ENCODE data around the gene KRTAP13-4. TPM values are rescaled to one million over a fixed set of nuclear protein-coding genes. Genes with fewer than 3 reads are reported as not detected.

KRTAP13-4 gene
- total RNA-seq, 2 donors from 2014 or later: not detected

GRCh38 chr21:30478004-30478403 is 48.0 kb downstream of the KRTAP13-4 start:
- H3K27ac ChIP-seq: no peak overlapping the region

GRCh38 chr21:30479259-30479658 is 49.2 kb downstream of the KRTAP13-4 start:
- no peaks in the 10 kb centered on the region for H3K36me3 ChIP-seq
- no peaks in the 10 kb centered on the region for H3K9me3 ChIP-seq
- no peaks in the 10 kb centered on the region for H3K27me3 ChIP-seq
- no peak for DNase-seq (ENCODE audit: low spot score)
- H3K27ac ChIP-seq: no peak overlapping the region
- peaks cover 0 to 3% of the 10 kb centered on the region in 2 donors for H3K4me1 ChIP-seq
- no peak overlapping the region for H3K4me3 ChIP-seq
- TF ChIP-seq CTCF (IDR thresholded peaks at IDR 0.05): no peak

More at GRCh38 chr21:30478004-30478403, 48.0 kb downstream of the KRTAP13-4 start:
- Histone ChIP-seq H3K27me3 (no peaks in the 10 kb centered on the region), H3K9me3 (no peaks in the 10 kb centered on the region), H3K4me3 (no peak overlapping the region), H3K36me3 (no peaks in the 10 kb centered on the region), H3K4me1 (peaks cover 0 to 3% of the 10 kb centered on the region in 2 donors)
- TF ChIP-seq CTCF (IDR thresholded peaks at IDR 0.05): no peak
- DNase-seq (ENCODE audit: low spot score): no peak

GRCh38 chr21:30480145-30480544 is 50.1 kb downstream of the KRTAP13-4 start, which contains the start of gene KRTAP19-1:
TSS of gene KRTAP19-1 (minus strand) at chr21:30480367. CDS start at chr21:30480317, 50 bp downstream.
- no peak for DNase-seq (ENCODE audit: low spot score)
- Histone ChIP-seq H3K4me3 (no peak within 1 kb of the TSS), H3K27me3 (no peaks in the 10 kb centered on the region), H3K4me1 (peaks cover 0 to 3% of the 10 kb centered on the region in 2 donors), H3K36me3 (no peaks in the 10 kb centered on the region), H3K27ac (peak within 1 kb of the TSS in 1 of 2 donors; percentile 0), H3K9me3 (no peaks in the 10 kb centered on the region)
- no peak for TF ChIP-seq CTCF (IDR thresholded peaks at IDR 0.05)

Other genes starting within 250 kb of the KRTAP13-4 start
- not detected for gene CLDN8, start 214.1 kb upstream of the KRTAP13-4 start, total RNA-seq
- not detected for gene KRTAP24-1, start 147.3 kb upstream of the KRTAP13-4 start, total RNA-seq
- gene KRTAP25-1, start 140.7 kb upstream of the KRTAP13-4 start, total RNA-seq: not detected
- gene KRTAP26-1, start 109.9 kb upstream of the KRTAP13-4 start, total RNA-seq: not detected
- not detected for gene KRTAP27-1, start 92.5 kb upstream of the KRTAP13-4 start, total RNA-seq
- not detected for gene KRTAP23-1, start 81.6 kb upstream of the KRTAP13-4 start, total RNA-seq
- not detected for gene KRTAP13-2, start 57.9 kb upstream of the KRTAP13-4 start, total RNA-seq
- gene KRTAP13-1, start 34.2 kb upstream of the KRTAP13-4 start, total RNA-seq: not detected
- gene KRTAP13-3, start 4.3 kb upstream of the KRTAP13-4 start, total RNA-seq: not detected
- gene KRTAP15-1, start 10.1 kb downstream of the KRTAP13-4 start, total RNA-seq: not detected
- not detected for gene KRTAP19-1, start 50.1 kb downstream of the KRTAP13-4 start, total RNA-seq
- not detected for gene KRTAP19-2, start 57.2 kb downstream of the KRTAP13-4 start, total RNA-seq
- gene KRTAP19-3, start 61.8 kb downstream of the KRTAP13-4 start, total RNA-seq: not detected
- not detected for gene KRTAP19-4, start 66.9 kb downstream of the KRTAP13-4 start, total RNA-seq
- gene KRTAP19-5, start 71.9 kb downstream of the KRTAP13-4 start, total RNA-seq: not detected
- not detected for gene KRTAP19-6, start 111.6 kb downstream of the KRTAP13-4 start, total RNA-seq
- gene KRTAP19-7, start 131.1 kb downstream of the KRTAP13-4 start, total RNA-seq: not detected
- not detected for gene KRTAP22-2, start 160.2 kb downstream of the KRTAP13-4 start, total RNA-seq
- not detected for gene KRTAP6-3, start 162.2 kb downstream of the KRTAP13-4 start, total RNA-seq
- gene KRTAP6-2, start 168.7 kb downstream of the KRTAP13-4 start, total RNA-seq: not detected
- not detected for gene KRTAP22-1, start 170.9 kb downstream of the KRTAP13-4 start, total RNA-seq
- not detected for gene KRTAP6-1, start 183.7 kb downstream of the KRTAP13-4 start, total RNA-seq
- gene KRTAP20-1, start 186.2 kb downstream of the KRTAP13-4 start, total RNA-seq: not detected
- gene KRTAP20-4, start 190.4 kb downstream of the KRTAP13-4 start, total RNA-seq: not detected
- not detected for gene KRTAP20-2, start 205.0 kb downstream of the KRTAP13-4 start, total RNA-seq
- not detected for gene KRTAP20-3, start 212.6 kb downstream of the KRTAP13-4 start, total RNA-seq